GM12801 (cell line): ENCODE data around the gene MARS2.

Experiments
- CTCF ChIP-seq: IDR thresholded peaks from one replicate; pipeline ENCODE4 v1.5.1; 2011; ENCODE audit warnings: control low read depth; ENCODE audit not compliant: insufficient read length; ENCODE audit errors: extremely low read depth

MARS2 gene

GRCh38 chr2:197710424-197711042 is 5.4 kb downstream of the MARS2 start:
- no peak for TF ChIP-seq CTCF

- TF ChIP-seq CTCF, result no peak
Observed at GRCh38 chr2:197711578-197711977, 6.4 kb downstream of the MARS2 start.

- no peak for TF ChIP-seq CTCF
Observed at GRCh38 chr2:197713271-197713670, 8.1 kb downstream of the MARS2 start.

GRCh38 chr2:197717863-197718262 is 12.7 kb downstream of the MARS2 start:
- TF ChIP-seq CTCF, result no peak

- no peak for TF ChIP-seq CTCF
Observed at GRCh38 chr2:197727011-197727410, 21.8 kb downstream of the MARS2 start.

GRCh38 chr2:197740200-197740599 is 35.0 kb downstream of the MARS2 start:
- TF ChIP-seq CTCF, result no peak
